Measurements from ENCODE around the gene LAMA2. TPM values are rescaled to one million over a fixed set of nuclear protein-coding genes. Genes with fewer than 3 reads are reported as not detected.

Gene LAMA2
- total and polyA plus RNA-seq, 7 donors = 8.8 to 59.0 (median 27.3) TPM

- Histone ChIP-seq H3K9me3 (no peaks in the 10 kb centered on the region), H3K4me3 (no peak overlapping the region), H3K27ac (no peak overlapping the region), H3K36me3 (ENCODE audit: insufficient read depth in 1 of 2, low read depth in 1 of 2) (no peaks in the 10 kb centered on the region), H3K4me1 (no peaks in the 10 kb centered on the region), H3K27me3 (ENCODE audit: insufficient read depth in 3 of 3, low read length in 2 of 3) (no peaks in the 10 kb centered on the region)
- DNase-seq = no peak
- TF ChIP-seq CTCF (IDR thresholded peaks at IDR 0.05) = no peak
- intact Hi-C loops (cut with DNase I) = no loop called here
- no peak for ATAC-seq
- 9 to 23% (median 9%) methylated on average over 1 of the region's 1 CpG for WGBS, 3 donors
Observed at GRCh38 chr6:129351807-129352206, 468.9 kb downstream of the LAMA2 start.

DNA sequence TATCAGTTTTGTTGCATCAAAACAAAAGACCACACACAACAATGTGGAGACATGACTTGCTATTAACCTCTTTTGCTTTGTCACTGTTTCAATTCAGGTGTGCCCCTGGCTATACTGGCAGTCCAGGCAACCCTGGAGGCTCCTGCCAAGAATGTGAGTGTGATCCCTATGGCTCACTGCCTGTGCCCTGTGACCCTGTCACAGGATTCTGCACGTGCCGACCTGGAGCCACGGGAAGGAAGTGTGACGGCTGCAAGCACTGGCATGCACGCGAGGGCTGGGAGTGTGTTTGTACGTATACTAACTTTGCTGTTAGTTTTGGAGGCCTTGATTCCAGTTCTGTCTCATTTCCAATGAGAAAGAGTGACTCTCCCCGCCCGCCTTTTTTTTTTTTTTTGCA lies 470.1 kb downstream of the LAMA2 start:
- WGBS, 3 donors = 45 to 59% (median 52%) methylated on average over 9 of the region's 9 CpGs
- Histone ChIP-seq H3K9me3 (no peaks in the 10 kb centered on the region), H3K36me3 (ENCODE audit: insufficient read depth in 1 of 2, low read depth in 1 of 2) (peaks cover 0 to 3% of the 10 kb centered on the region in 2 donors), H3K4me3 (no peak overlapping the region), H3K4me1 (no peaks in the 10 kb centered on the region), H3K27ac (no peak overlapping the region), H3K27me3 (ENCODE audit: insufficient read depth in 3 of 3, low read length in 2 of 3) (no peaks in the 10 kb centered on the region)
- intact Hi-C loops (cut with DNase I) = no loop called here
- ATAC-seq = peak in 2 of 4 donors; percentile 38 to 40
- TF ChIP-seq CTCF (IDR thresholded peaks at IDR 0.05) = no peak
- DNase-seq = no peak

- H3K4me3 ChIP-seq = no peak overlapping the region
- WGBS, 3 donors = 58 to 72% (median 64%) methylated on average over 2 of the region's 2 CpGs
- H3K9me3 ChIP-seq = no peaks in the 10 kb centered on the region
- no peak for ATAC-seq
- no peaks in the 10 kb centered on the region for H3K4me1 ChIP-seq
- peaks cover 0 to 5% of the 10 kb centered on the region in 2 donors for H3K36me3 ChIP-seq (ENCODE audit: insufficient read depth in 1 of 2, low read depth in 1 of 2)
- intact Hi-C loops (cut with DNase I) = no loop called here
- no peak overlapping the region for H3K27ac ChIP-seq
- H3K27me3 ChIP-seq (ENCODE audit: insufficient read depth in 3 of 3, low read length in 2 of 3) = no peaks in the 10 kb centered on the region
- no peak for TF ChIP-seq CTCF (IDR thresholded peaks at IDR 0.05)
- DNase-seq = no peak
Observed at GRCh38 chr6:129356129-129356528, 473.2 kb downstream of the LAMA2 start.

DNA sequence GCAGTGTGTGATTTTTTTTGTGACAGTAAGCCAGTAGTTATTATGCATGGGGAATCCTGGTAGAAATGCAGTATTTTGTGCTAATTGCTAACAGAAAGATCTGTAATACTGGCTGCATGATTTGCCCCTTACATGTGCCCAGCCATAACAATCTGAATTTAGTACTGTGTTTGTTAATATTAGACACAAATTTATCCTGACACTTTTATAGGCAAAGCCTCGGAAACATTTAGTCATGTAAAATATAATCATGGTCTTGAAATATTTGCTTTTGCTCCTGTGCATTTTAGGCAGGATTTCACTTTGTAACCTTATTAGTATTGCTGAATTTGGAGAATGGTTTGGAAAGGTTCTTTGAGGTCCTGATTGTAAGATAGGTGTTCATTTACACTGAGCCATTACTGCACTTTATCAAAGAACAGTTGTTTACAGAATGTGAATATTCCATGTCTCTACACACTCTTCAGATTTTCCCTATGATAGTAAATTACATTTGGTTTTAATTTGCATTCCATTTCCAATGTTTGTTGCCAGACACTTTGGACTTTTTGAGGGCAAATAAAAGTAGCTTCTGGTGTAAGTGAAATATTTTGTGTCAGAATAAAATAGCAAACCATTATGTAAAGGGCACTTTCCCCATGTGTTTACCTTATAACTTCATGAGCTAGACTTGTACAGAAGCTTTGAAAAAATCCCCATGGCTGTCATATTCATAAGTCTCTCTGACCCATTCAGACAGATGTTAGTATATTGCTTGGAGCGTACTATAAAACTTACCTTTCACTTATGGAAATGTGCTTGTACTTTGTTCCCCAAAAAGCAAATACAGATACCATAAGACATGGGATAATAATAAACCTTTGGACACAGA lies 477.1 kb downstream of the LAMA2 start:
- Histone ChIP-seq H3K9me3 (no peaks in the 10 kb centered on the region), H3K27me3 (ENCODE audit: insufficient read depth in 3 of 3, low read length in 2 of 3) (no peaks in the 10 kb centered on the region), H3K4me1 (no peaks in the 10 kb centered on the region), H3K27ac (no peak overlapping the region), H3K36me3 (ENCODE audit: insufficient read depth in 1 of 2, low read depth in 1 of 2) (peaks cover 0 to 5% of the 10 kb centered on the region in 2 donors), H3K4me3 (no peak overlapping the region)
- no peak for DNase-seq
- intact Hi-C loops (cut with DNase I) = no loop called here
- WGBS, 3 donors = 76 to 87% (median 80%) methylated on average over 2 of the region's 2 CpGs
- no peak for ATAC-seq
- TF ChIP-seq CTCF (IDR thresholded peaks at IDR 0.05) = no peak

DNA sequence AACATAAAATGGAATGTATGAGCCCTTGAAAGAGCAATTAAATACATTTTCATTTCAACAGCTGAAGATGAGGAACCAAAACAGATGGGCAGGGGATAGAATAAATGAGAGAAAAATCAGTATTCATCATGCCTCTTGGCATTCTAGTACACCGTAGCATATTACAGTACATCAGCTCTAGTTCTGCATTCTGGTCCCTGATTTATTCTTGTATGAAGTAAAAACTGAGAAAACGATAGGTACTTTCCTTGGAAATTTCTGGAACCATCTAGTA lies 477.7 kb downstream of the LAMA2 start:
- H3K27ac ChIP-seq = no peak overlapping the region
- intact Hi-C loops (cut with DNase I) = no loop called here
- ATAC-seq (no peak), DNase-seq (no peak)
- H3K4me3 ChIP-seq = no peak overlapping the region
- H3K36me3 ChIP-seq (ENCODE audit: insufficient read depth in 1 of 2, low read depth in 1 of 2) = peaks cover 0 to 7% of the 10 kb centered on the region in 2 donors
- no peaks in the 10 kb centered on the region for H3K27me3 ChIP-seq (ENCODE audit: insufficient read depth in 3 of 3, low read length in 2 of 3)
- no peak for TF ChIP-seq CTCF (IDR thresholded peaks at IDR 0.05)
- WGBS, 3 donors = 53 to 81% (median 62%) methylated on average over 2 of the region's 2 CpGs
- H3K4me1 ChIP-seq = no peaks in the 10 kb centered on the region
- H3K9me3 ChIP-seq = no peaks in the 10 kb centered on the region
